Prostate gland (tissue), 2 donors: ENCODE measurements around the gene ELOVL3.

Source experiments
- POLR2A ChIP-seq: fragments of 450-650 bp; IDR thresholded peaks from one replicate; pipeline ENCODE4 v1.6.1; 2016; ENCODE audit warnings: antibody characterized with exemption, mild to moderate bottlenecking
- TF ChIP-seq, protein P1 (sequence below), 4 experiments: fragments of 200-600 bp in 2 of 4; fragments of 450-650 bp in 2 of 4; sonication (generic) in 2 of 4; IDR thresholded peaks; 1 replicate in 3 of 4; 2 replicates in 1 of 4; pipeline ENCODE4 v1.5.1; 2016 to 2019; ENCODE audit warnings: antibody characterized with exemption in 4 of 4, mild to moderate bottlenecking in 2 of 4, moderate library complexity in 2 of 4

DNA sequence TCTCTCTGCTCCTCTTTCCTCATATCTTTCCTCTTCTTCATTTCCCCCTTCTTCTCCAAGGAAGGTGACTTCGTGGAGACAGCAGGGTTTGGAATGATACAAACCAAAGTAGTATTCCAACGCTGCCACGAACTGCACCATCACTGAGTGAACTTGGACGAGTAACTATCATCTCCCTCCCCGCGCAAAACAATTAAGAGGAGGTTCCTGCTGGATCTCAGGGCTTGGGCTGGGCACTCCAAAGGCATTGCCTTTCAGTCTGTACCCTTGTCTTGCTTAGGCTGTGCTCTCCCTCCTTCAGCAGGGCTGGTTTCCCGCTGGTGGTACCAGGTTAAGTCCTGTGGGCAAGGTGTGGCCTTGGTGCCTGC, 16.0 kb downstream of the ELOVL3 start:
- TF ChIP-seq, protein P1, sequence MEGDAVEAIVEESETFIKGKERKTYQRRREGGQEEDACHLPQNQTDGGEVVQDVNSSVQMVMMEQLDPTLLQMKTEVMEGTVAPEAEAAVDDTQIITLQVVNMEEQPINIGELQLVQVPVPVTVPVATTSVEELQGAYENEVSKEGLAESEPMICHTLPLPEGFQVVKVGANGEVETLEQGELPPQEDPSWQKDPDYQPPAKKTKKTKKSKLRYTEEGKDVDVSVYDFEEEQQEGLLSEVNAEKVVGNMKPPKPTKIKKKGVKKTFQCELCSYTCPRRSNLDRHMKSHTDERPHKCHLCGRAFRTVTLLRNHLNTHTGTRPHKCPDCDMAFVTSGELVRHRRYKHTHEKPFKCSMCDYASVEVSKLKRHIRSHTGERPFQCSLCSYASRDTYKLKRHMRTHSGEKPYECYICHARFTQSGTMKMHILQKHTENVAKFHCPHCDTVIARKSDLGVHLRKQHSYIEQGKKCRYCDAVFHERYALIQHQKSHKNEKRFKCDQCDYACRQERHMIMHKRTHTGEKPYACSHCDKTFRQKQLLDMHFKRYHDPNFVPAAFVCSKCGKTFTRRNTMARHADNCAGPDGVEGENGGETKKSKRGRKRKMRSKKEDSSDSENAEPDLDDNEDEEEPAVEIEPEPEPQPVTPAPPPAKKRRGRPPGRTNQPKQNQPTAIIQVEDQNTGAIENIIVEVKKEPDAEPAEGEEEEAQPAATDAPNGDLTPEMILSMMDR (IDR thresholded peaks at IDR 0.05) = no peak
- TF ChIP-seq POLR2A = no peak
